Measurements from ENCODE around the gene MEGF8.

MEGF8 gene

DNA sequence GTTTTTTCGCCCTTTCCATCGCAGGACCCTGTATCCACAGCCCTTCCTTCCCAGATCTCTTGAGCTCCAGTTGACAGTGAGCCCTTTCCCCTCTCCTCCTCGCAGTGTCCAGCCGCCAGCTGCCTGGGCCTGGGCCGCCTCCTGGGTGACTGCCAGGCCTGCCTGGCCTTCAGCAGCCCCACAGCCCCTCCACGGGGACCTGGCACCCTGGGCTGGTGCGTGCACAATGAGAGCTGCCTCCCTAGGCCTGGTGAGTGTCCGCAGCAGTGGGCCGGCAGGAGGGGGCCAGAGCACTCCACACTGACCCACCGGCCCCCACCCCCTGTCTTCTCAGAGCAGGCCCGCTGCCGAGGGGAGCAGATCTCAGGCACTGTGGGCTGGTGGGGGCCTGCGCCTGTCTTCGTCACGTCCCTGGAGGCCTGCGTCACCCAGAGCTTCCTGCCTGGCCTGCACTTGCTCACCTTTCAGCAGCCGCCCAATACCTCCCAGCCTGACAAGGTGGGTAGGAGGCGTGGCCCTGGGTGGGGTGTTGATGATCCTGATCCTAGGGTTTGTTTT is 19.0 kb downstream of the MEGF8 start:
- Mint-ChIP-seq H3K27ac (no peak overlapping the region), H3K4me3 (no peak overlapping the region), H3K9me3 (no peaks in the 10 kb centered on the region), H3K4me1 (ENCODE audit: low read depth) (peaks cover under 1% of the 10 kb centered on the region), H3K36me3 (ENCODE audit: low read depth) (peaks cover 14% of the 10 kb centered on the region), H3K27me3 (no peaks in the 10 kb centered on the region)
- DNase-seq: no peak

DNA sequence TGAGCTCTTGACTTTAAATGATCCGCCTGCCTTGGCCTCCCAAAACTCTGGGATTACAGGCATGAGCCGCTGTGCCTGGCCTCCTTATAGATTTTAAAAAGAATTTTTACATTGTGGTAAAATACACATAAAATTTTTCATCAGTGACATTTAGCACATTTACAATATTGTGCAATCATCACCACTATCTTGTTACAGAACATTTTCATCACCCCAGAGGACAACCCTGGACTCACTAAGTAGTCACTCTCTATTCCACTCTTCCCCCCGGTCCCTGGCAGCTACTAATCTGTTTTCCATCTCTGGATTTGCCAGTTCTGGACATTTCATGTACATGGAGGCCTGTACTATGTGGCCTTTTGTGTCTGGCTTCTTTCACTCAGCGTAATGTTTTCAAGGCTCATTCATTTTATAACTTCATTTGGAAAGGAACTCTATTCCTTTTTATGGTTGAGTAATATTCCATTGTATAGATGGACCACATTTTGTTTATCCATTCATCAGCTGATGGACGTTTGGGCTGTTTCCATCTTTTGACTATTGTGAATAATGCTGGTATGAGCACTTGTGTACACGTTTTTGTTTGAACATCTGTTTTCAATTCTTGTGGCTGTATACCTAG is 19.9 kb downstream of the MEGF8 start:
- Mint-ChIP-seq H3K4me3 (no peak overlapping the region), H3K9me3 (no peaks in the 10 kb centered on the region), H3K27ac (no peak overlapping the region), H3K27me3 (no peaks in the 10 kb centered on the region), H3K36me3 (ENCODE audit: low read depth) (peaks cover 14% of the 10 kb centered on the region), H3K4me1 (ENCODE audit: low read depth) (no peaks in the 10 kb centered on the region)
- no peak for DNase-seq

DNA sequence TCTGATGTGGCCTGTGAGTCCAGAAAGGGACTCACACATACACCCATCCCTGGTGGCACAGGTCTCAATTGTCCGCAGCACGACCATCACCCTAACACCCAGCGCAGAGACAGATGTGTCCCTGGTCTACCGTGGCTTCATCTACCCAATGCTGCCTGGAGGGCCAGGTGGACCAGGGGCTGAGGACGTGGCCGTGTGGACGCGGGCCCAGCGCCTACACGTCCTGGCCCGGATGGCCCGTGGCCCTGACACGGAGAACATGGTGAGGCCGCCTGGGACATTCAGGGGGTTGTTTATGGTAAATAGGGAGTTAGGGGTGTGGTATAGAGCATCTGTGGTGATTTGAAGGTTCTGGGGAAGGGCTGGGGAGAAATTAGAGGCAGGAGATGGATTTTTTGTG is 22.8 kb downstream of the MEGF8 start:
- no peak for DNase-seq
- Mint-ChIP-seq H3K27ac (no peak overlapping the region), H3K36me3 (ENCODE audit: low read depth) (peaks cover 10% of the 10 kb centered on the region), H3K27me3 (no peaks in the 10 kb centered on the region), H3K4me3 (no peak overlapping the region), H3K4me1 (ENCODE audit: low read depth) (no peaks in the 10 kb centered on the region), H3K9me3 (no peaks in the 10 kb centered on the region)

DNA sequence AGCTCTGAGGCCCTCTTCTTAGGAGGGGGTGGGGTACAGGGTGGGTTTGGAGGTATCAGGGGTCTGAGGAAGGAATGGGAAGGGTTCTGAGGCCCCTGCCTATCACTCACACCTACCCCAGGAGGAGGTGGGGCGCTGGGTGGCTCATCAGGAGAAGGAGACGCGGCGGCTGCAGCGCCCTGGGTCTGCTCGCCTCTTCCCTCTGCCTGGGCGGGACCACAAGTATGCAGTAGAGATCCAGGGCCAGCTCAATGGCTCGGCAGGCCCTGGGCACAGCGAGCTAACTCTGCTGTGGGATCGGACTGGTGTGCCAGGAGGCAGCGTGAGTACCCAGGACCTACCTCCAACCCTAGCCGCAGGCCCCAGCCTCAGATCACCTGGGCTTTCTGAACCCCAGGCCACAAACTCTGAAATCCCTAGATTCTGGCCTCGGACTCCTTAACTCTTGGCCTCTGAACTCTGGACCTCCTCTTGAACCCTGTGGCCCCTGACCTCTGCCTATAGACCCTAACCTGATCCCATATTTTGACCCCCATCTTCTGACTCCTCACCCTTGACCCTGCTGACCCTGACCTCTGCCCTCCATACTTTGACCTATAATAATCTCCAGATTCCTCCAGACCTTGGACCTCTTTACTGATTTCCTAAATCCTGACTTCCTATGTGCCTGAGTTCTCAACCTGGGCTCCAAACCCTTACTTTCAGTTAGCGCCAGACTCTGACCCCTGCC is 24.1 kb downstream of the MEGF8 start:
- no peak overlapping the region for H3K4me3 Mint-ChIP-seq
- H3K27ac Mint-ChIP-seq: no peak overlapping the region
- no peaks in the 10 kb centered on the region for H3K27me3 Mint-ChIP-seq

DNA sequence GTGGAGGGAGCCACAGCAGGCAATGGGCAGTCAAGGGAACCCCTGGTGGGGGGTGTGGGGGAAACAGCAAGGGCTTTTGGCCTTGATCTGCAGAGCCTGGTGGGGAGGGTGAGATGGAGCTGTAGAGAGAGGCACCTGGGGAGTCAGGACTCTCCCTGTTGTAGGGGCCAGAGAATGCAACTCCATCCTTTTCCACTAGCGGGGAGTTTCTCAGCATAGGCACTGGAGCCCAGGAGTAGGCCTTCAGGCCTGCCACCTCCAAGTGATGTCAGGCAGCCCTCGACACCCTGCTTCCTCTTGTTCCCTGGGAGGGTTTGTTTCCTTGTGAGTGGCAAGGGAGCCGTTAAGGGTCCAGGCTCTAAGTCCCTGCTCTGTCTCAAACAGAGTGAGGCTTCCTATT is 25.0 kb downstream of the MEGF8 start:
- Mint-ChIP-seq H3K4me3 (no peak overlapping the region), H3K36me3 (ENCODE audit: low read depth) (peaks cover 10% of the 10 kb centered on the region), H3K27ac (no peak overlapping the region), H3K9me3 (no peaks in the 10 kb centered on the region), H3K27me3 (no peaks in the 10 kb centered on the region), H3K4me1 (ENCODE audit: low read depth) (no peaks in the 10 kb centered on the region)
- DNase-seq: no peak

More for the DNA sequence above, 24.1 kb downstream of the MEGF8 start:
- Mint-ChIP-seq H3K9me3 (no peaks in the 10 kb centered on the region), H3K4me1 (ENCODE audit: low read depth) (no peaks in the 10 kb centered on the region), H3K36me3 (ENCODE audit: low read depth) (peaks cover 10% of the 10 kb centered on the region)
- no peak for DNase-seq

DNA sequence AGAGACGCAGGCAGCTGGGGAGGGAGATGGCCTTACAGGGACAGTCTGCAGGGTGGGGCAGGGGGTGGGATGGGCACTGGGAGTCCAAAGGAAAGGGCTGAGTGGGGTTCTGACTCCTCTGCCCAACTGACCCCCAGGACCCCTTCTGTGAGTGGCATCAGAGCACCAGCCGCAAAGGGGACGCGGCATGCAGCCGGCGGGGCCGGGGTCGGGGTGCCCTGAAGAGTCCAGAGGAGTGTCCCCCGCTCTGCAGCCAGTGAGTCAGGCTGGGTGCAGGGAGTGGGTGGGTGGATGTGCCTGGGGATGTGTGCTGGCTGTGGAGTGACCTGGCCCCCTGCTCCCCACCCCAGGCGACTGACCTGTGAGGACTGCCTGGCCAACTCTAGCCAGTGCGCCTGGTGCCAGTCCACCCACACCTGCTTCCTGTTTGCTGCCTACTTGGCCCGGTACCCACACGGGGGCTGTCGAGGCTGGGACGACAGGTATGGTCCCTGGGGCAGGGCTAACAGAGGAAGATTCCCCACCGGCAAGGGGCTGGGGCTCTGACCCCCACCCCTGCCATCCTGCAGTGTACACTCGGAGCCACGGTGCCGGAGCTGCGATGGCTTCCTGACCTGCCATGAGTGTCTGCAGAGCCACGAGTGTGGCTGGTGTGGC is 25.8 kb downstream of the MEGF8 start:
- Mint-ChIP-seq H3K4me3 (no peak overlapping the region), H3K36me3 (ENCODE audit: low read depth) (peaks cover 10% of the 10 kb centered on the region), H3K27me3 (no peaks in the 10 kb centered on the region), H3K9me3 (no peaks in the 10 kb centered on the region), H3K4me1 (ENCODE audit: low read depth) (no peaks in the 10 kb centered on the region), H3K27ac (no peak overlapping the region)
- DNase-seq: no peak

DNA sequence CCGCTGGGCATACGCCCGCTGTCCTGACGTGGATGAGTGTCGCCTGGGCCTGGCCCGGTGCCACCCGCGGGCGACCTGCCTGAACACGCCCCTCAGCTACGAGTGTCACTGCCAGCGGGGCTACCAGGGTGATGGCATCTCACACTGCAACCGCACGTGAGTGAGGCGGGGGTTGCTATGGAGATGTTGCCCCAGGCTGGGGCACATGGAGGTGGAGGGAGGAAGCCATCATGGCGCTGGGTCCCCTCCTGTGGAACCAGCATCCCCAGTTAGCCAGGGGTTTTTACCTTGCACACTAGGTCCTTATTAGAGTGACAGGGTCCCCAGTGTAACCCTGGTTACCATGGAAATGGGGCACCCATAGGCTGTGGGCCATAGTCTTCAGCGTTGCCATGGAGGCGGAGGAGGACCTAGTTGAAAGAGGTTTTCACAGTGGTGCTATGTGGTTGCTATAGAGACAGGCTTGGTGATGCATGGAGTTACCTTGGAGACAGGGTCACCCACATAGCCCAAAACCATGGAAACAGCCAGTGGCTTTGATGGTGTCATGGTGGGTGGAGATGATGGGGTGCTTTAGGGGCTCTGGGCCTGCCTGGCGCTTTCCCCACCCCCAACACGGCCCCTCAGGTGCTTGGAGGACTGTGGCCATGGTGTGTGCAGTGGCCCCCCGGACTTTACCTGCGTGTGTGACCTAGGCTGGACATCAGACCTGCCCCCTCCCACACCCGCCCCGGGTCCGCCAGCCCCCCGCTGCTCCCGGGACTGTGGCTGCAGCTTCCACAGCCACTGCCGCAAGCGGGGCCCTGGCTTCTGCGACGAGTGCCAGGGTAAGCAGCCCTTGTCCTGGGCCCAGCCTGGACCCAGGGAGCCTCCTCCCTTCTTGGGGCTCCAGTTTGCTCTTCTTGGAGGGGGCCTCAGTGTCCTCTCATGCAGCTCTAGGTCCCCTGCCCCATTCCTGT is 27.1 kb downstream of the MEGF8 start:
- Mint-ChIP-seq H3K27me3 (no peaks in the 10 kb centered on the region), H3K27ac (no peak overlapping the region), H3K36me3 (ENCODE audit: low read depth) (peaks cover 12% of the 10 kb centered on the region), H3K4me1 (ENCODE audit: low read depth) (no peaks in the 10 kb centered on the region), H3K4me3 (no peak overlapping the region), H3K9me3 (no peaks in the 10 kb centered on the region)
- no peak for DNase-seq

DNA sequence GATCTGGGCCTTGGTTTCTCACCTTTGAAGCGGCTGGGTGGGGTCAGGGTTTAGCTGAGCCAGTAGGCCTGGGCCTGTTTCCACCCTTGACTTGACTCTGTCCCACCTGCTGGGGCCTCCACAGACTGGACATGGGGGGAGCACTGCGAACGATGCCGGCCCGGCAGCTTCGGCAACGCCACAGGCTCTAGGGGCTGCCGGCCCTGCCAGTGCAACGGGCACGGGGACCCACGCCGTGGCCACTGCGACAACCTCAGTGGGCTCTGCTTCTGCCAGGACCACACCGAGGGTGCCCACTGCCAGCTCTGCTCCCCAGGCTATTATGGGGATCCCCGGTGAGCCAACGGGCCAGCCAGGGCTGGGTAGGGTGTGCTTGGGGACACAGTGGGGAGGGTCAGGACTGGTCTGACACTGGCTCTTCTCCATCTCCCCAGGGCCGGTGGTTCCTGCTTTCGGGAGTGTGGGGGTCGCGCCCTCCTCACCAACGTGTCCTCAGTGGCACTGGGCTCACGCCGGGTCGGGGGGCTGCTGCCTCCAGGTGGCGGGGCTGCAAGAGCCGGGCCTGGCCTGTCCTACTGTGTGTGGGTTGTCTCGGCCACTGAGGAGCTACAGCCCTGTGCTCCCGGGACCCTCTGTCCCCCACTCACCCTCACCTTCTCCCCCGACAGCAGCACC is 28.0 kb downstream of the MEGF8 start:
- no peaks in the 10 kb centered on the region for H3K9me3 Mint-ChIP-seq
- no peak overlapping the region for H3K4me3 Mint-ChIP-seq
- H3K27ac Mint-ChIP-seq: no peak overlapping the region
- no peak for DNase-seq
- H3K4me1 Mint-ChIP-seq (ENCODE audit: low read depth): no peaks in the 10 kb centered on the region
- H3K27me3 Mint-ChIP-seq: no peaks in the 10 kb centered on the region
- peaks cover 13% of the 10 kb centered on the region for H3K36me3 Mint-ChIP-seq (ENCODE audit: low read depth)

DNA sequence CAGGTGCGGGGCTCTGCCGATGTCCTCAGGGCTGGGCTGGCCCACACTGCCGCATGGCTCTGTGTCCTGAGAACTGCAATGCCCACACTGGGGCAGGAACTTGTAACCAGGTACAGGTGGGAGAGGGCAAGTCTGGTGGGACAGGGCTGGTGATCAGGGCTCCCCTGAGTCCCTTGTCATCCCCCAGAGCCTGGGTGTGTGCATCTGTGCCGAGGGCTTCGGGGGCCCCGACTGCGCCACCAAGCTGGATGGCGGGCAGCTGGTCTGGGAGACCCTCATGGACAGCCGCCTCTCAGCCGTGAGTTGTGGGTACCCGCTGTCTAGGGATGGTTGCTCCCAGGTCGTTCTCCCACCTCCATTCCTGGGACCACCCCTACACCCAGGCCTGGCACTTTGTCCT is 30.5 kb downstream of the MEGF8 start:
- peaks cover 18% of the 10 kb centered on the region for H3K36me3 Mint-ChIP-seq (ENCODE audit: low read depth)
- no peaks in the 10 kb centered on the region for H3K27me3 Mint-ChIP-seq

DNA sequence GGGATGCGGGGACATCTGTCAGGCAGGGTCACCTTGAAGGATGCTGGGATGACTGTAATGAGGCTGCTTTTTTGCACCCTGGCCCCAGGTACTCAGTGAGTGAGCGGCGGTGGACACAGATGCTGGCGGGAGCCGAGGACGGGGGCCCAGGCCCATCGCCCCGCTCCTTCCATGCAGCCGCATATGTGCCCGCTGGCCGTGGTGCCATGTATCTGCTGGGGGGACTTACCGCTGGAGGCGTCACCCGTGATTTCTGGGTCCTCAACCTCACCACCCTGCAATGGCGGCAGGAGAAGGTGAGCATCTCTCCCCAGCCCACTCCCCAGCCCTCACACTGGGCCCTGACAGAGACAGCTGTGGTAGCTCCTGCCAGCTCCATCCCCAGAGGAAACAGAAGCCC is 31.3 kb downstream of the MEGF8 start:
- no peaks in the 10 kb centered on the region for H3K9me3 Mint-ChIP-seq
- no peak overlapping the region for H3K4me3 Mint-ChIP-seq
- no peaks in the 10 kb centered on the region for H3K27me3 Mint-ChIP-seq
- H3K27ac Mint-ChIP-seq: no peak overlapping the region
- no peak for DNase-seq
- H3K36me3 Mint-ChIP-seq (ENCODE audit: low read depth): peaks cover 20% of the 10 kb centered on the region
- H3K4me1 Mint-ChIP-seq (ENCODE audit: low read depth): no peaks in the 10 kb centered on the region

More for the DNA sequence above, 30.5 kb downstream of the MEGF8 start:
- Mint-ChIP-seq H3K9me3 (no peaks in the 10 kb centered on the region), H3K4me3 (no peak overlapping the region), H3K27ac (no peak overlapping the region), H3K4me1 (ENCODE audit: low read depth) (no peaks in the 10 kb centered on the region)
- DNase-seq: no peak

DNA sequence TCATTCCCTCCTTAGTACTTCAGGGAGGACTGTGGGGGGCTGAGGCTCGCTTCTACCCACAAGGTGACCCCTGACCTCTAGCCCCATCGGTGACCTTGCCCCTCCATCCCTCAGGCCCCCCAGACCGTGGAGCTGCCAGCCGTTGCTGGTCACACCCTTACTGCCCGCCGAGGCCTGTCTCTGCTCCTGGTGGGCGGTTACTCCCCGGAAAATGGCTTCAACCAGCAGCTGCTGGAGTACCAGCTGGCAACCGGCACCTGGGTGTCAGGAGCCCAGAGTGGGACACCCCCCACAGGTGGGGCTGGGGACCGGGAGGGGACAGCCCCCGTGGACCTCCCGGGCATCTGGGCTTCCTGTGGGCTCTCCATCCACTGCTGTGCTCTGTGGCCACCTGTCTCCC is 31.9 kb downstream of the MEGF8 start:
- no peaks in the 10 kb centered on the region for H3K27me3 Mint-ChIP-seq
- H3K36me3 Mint-ChIP-seq (ENCODE audit: low read depth): peaks cover 20% of the 10 kb centered on the region
- H3K9me3 Mint-ChIP-seq: no peaks in the 10 kb centered on the region
- H3K4me3 Mint-ChIP-seq: no peak overlapping the region
- H3K4me1 Mint-ChIP-seq (ENCODE audit: low read depth): no peaks in the 10 kb centered on the region
- no peak overlapping the region for H3K27ac Mint-ChIP-seq
- no peak for DNase-seq

DNA sequence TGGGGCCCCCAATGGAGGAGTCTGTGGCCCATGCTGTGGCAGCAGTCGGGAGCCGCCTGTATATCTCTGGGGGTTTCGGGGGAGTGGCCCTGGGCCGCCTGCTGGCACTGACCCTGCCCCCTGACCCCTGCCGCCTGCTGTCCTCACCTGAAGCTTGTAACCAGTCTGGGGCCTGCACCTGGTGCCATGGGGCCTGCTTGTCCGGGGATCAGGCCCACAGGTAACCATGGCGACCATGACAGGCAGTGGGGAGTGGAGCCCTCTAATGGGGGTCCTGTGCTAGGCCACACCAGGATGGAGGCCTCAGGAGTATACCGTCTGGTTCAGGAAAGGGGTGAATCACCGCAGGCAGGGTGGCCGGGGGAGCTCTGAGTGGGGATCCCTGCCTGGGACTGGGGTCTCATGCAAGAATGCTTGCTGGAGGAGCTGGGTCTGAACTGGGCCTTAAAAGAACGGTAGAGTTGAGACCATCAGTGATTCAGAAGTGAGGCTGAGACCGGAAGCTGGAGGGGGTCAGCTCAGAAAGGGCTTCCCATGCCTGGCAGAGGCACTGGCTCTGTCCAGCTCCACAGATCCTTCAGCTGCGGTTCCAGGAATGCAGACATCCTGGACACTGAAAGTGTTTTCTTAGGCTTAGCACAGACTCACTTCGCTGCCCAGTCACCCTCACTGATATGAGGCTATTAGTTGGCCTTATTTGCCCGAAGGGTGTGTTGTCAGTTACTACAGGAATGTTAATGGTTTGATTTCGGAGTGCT is 35.5 kb downstream of the MEGF8 start:
- H3K9me3 Mint-ChIP-seq: no peaks in the 10 kb centered on the region
- H3K4me1 Mint-ChIP-seq (ENCODE audit: low read depth): no peaks in the 10 kb centered on the region
- H3K36me3 Mint-ChIP-seq (ENCODE audit: low read depth): peaks cover 28% of the 10 kb centered on the region
- DNase-seq: no peak
- no peaks in the 10 kb centered on the region for H3K27me3 Mint-ChIP-seq
- H3K4me3 Mint-ChIP-seq: no peak overlapping the region
- no peak overlapping the region for H3K27ac Mint-ChIP-seq

DNA sequence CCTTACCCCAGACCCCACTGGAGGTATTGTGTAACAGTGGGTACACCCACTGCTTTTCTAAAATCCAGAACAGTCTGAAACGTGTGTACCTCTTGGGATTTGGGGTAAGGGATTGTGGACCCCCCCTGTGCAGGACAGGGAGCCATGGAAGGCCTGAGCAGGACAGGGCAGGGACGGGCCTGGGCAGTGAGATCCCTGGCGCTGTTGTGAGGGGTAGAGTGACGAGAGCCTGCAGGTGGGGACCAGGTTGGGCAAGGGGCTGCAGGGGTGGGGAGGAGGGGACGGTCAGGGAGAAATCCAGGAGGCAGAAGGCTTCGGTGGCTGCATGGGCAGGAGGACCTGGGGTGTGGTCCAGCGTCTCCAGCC is 36.1 kb downstream of the MEGF8 start:
- peaks cover 24% of the 10 kb centered on the region for H3K36me3 Mint-ChIP-seq (ENCODE audit: low read depth)

More for the DNA sequence above, 36.1 kb downstream of the MEGF8 start:
- Mint-ChIP-seq H3K27ac (no peak overlapping the region), H3K4me3 (no peak overlapping the region), H3K27me3 (no peaks in the 10 kb centered on the region), H3K9me3 (no peaks in the 10 kb centered on the region), H3K4me1 (ENCODE audit: low read depth) (no peaks in the 10 kb centered on the region)
- DNase-seq: no peak

Data from activated T-cell treated with anti-CD3 and anti-CD28 coated beads, Interleukin-2, amount 50 U/mL, for 24 hours (primary cell).